Measurements from ENCODE around the gene C12orf42. TPM values are rescaled to one million over a fixed set of nuclear protein-coding genes. Genes with fewer than 3 reads are reported as not detected.
A peak's percentile ranks its signal among the peaks of the same experiment; 100 is the strongest.
"Not testable (repeated sequence)": the region's sequence is repeated elsewhere in the genome, so short reads cannot be mapped to it uniquely, and the experiment has no call there.

C12orf42 gene
- total RNA-seq, 1 donor from 2014 or later: 0.11 TPM

GRCh38 chr12:103455020-103455763 is 40.6 kb downstream of the C12orf42 start:
- no peak overlapping the region for H3K27ac Mint-ChIP-seq
- no peak for TF ChIP-seq CTCF (IDR thresholded peaks at IDR 0.05; ENCODE audit: unreplicated experiment)
- peaks cover 12% of the 10 kb centered on the region for H3K27me3 Mint-ChIP-seq (ENCODE audit: low read depth)
- no peak overlapping the region for H3K4me3 Mint-ChIP-seq
- no peaks in the 10 kb centered on the region for H3K36me3 Mint-ChIP-seq
- H3K4me1 Mint-ChIP-seq: no peaks in the 10 kb centered on the region
- peaks cover 11% of the 10 kb centered on the region for H3K9me3 Mint-ChIP-seq
- DNase-seq (ENCODE audit: low spot score in 2 of 2, unreplicated experiment in 2 of 2): no peak

GRCh38 chr12:103444983-103445382 is 50.8 kb downstream of the C12orf42 start:
- Mint-ChIP-seq H3K36me3 (no peaks in the 10 kb centered on the region), H3K27ac (no peak overlapping the region), H3K4me3 (no peak overlapping the region), H3K9me3 (peaks cover 19% of the 10 kb centered on the region), H3K27me3 (ENCODE audit: low read depth) (peaks cover 7% of the 10 kb centered on the region), H3K4me1 (no peaks in the 10 kb centered on the region)
- TF ChIP-seq CTCF (IDR thresholded peaks at IDR 0.05; ENCODE audit: unreplicated experiment): no peak
- DNase-seq (ENCODE audit: low spot score in 2 of 2, unreplicated experiment in 2 of 2): no peak

- Mint-ChIP-seq H3K9me3 (peaks cover 7% of the 10 kb centered on the region), H3K4me1 (no peaks in the 10 kb centered on the region), H3K27me3 (ENCODE audit: low read depth) (peaks cover 7% of the 10 kb centered on the region), H3K27ac (no peak overlapping the region), H3K4me3 (no peak overlapping the region), H3K36me3 (no peaks in the 10 kb centered on the region)
- DNase-seq (ENCODE audit: low spot score in 2 of 2, unreplicated experiment in 2 of 2): no peak
- TF ChIP-seq CTCF (IDR thresholded peaks at IDR 0.05; ENCODE audit: unreplicated experiment): no peak
These were observed 52.9 kb downstream of the C12orf42 start for GRCh38 chr12:103442822-103443221.

- no peak for TF ChIP-seq CTCF (IDR thresholded peaks at IDR 0.05; ENCODE audit: unreplicated experiment)
- DNase-seq (ENCODE audit: low spot score in 2 of 2, unreplicated experiment in 2 of 2): no peak
- Mint-ChIP-seq H3K9me3 (peaks cover 6% of the 10 kb centered on the region), H3K36me3 (no peaks in the 10 kb centered on the region), H3K4me1 (no peaks in the 10 kb centered on the region), H3K4me3 (no peak overlapping the region), H3K27ac (no peak overlapping the region), H3K27me3 (ENCODE audit: low read depth) (peaks cover 6% of the 10 kb centered on the region)
These were observed 53.6 kb downstream of the C12orf42 start for GRCh38 chr12:103442182-103442555.

GRCh38 chr12:103441437-103442181 is 54.2 kb downstream of the C12orf42 start:
- no peak for TF ChIP-seq CTCF (IDR thresholded peaks at IDR 0.05; ENCODE audit: unreplicated experiment)
- Mint-ChIP-seq H3K27me3 (ENCODE audit: low read depth) (peaks cover 5% of the 10 kb centered on the region), H3K27ac (no peak overlapping the region), H3K4me3 (no peak overlapping the region), H3K4me1 (no peaks in the 10 kb centered on the region), H3K36me3 (no peaks in the 10 kb centered on the region), H3K9me3 (peaks cover 4% of the 10 kb centered on the region)
- no peak for DNase-seq (ENCODE audit: low spot score in 2 of 2, unreplicated experiment in 2 of 2)

GRCh38 chr12:103434165-103435105 is 61.3 kb downstream of the C12orf42 start:
- Mint-ChIP-seq H3K9me3 (peaks cover 31% of the 10 kb centered on the region), H3K4me3 (peak overlapping the region; percentile 66)
- not testable (repeated sequence) for H3K27me3 Mint-ChIP-seq (ENCODE audit: low read depth); H3K27ac Mint-ChIP-seq; DNase-seq (ENCODE audit: low spot score in 2 of 2, unreplicated experiment in 2 of 2); H3K4me1 Mint-ChIP-seq; H3K36me3 Mint-ChIP-seq

All from mesothelial cell of epicardium (in vitro differentiated cells).